WTC11 (cell line): ENCODE results near the gene TBC1D23.

ENCODE experiments used
- ATF2 ChIP-seq: sonication (generic); formaldehyde crosslinking; IDR thresholded peaks from 2 replicates; pipeline ENCODE4 v1.8.1; 2022; ENCODE audit warnings: low read depth, missing genetic modification reagents, borderline replicate concordance
- ATF3 ChIP-seq: sonication (generic); formaldehyde crosslinking; conservative IDR thresholded peaks from 2 replicates; pipeline ENCODE4 v1.8.1; 2022; ENCODE audit warnings: mild to moderate bottlenecking, missing genetic modification reagents
- CTCF ChIP-seq: fragments of 200-600 bp; IDR thresholded peaks from 2 replicates; pipeline ENCODE4 v1.8.0; 2022; ENCODE audit warnings: antibody characterized with exemption
- NFYB ChIP-seq: sonication (generic); formaldehyde crosslinking; conservative IDR thresholded peaks from 2 replicates; pipeline ENCODE4 v1.8.0; 2022; ENCODE audit warnings: low read depth, missing genetic modification reagents
- NR1H2 ChIP-seq: sonication (generic); formaldehyde crosslinking; IDR thresholded peaks from 2 replicates; pipeline ENCODE4 v1.9.0; 2021; ENCODE audit warnings: mild to moderate bottlenecking, moderate library complexity, missing genetic modification reagents
- OVOL2 ChIP-seq: fragments of 250-450 bp; sonication (Bioruptor Pico); IDR thresholded peaks from 2 replicates; pipeline ENCODE4 v1.9.0; 2021; ENCODE audit warnings: mild to moderate bottlenecking, borderline replicate concordance
- RELA ChIP-seq: sonication (generic); formaldehyde crosslinking; IDR thresholded peaks from 2 replicates; pipeline ENCODE4 v1.8.1; 2022; ENCODE audit warnings: missing genetic modification reagents, mild to moderate bottlenecking, borderline replicate concordance
- TEAD4 ChIP-seq: sonication (generic); formaldehyde crosslinking; IDR thresholded peaks from 2 replicates; pipeline ENCODE4 v1.8.0; 2022; ENCODE audit warnings: mild to moderate bottlenecking, missing genetic modification reagents
- USF2 ChIP-seq: sonication (generic); formaldehyde crosslinking; IDR thresholded peaks from 2 replicates; pipeline ENCODE4 v1.8.1; 2023; ENCODE audit warnings: mild to moderate bottlenecking, missing genetic modification reagents, moderate library complexity
- ZNF532 ChIP-seq: fragments of 250-450 bp; sonication (Bioruptor Pico); IDR thresholded peaks from 2 replicates; pipeline ENCODE4 v1.9.0; 2021; ENCODE audit warnings: mild to moderate bottlenecking, borderline replicate concordance

GRCh38 chr3:100260081-100260684 lies 609 bp upstream of the TBC1D23 start:
- TF ChIP-seq ZNF532 (CRISPR knock-in tag) (no peak), CTCF (no peak), NFYB (CRISPR knock-in tag) (no peak), NR1H2 (CRISPR knock-in tag) (no peak), OVOL2 (CRISPR knock-in tag) (no peak), USF2 (CRISPR knock-in tag) (no peak), RELA (no peak), TEAD4 (CRISPR knock-in tag) (no peak), ATF3 (CRISPR knock-in tag) (no peak), ATF2 (CRISPR knock-in tag) (no peak)
